Adrenal gland (tissue), 12 donors: ENCODE measurements around the gene FKRP. TPM values are rescaled to one million over a fixed set of nuclear protein-coding genes. Genes with fewer than 3 reads are reported as not detected.

Source experiments
- DNase-seq, 7 donors: peaks; one replicate each; pipeline ENCODE4 v3.0.0-alpha.2; 2019 to 2020
- H3K27ac ChIP-seq, 5 donors: fragments of 200-600 bp; sonication (generic) in 4 of 5; 1 replicate in 3 of 5; 2 replicates in 2 of 5; pipeline versions ENCODE4 v1.5.1 to v1.8.0; 2016 to 2020; ENCODE audit warnings: mild to moderate bottlenecking in 1 of 5
- H3K27me3 ChIP-seq: fragments of 200-600 bp; 2 replicates; pipeline ENCODE4 v1.8.0; 2021
- H3K36me3 ChIP-seq, 2 donors: fragments of 200-600 bp; replicated peaks in 1 of 2; 1 replicate in 1 of 2; 2 replicates in 1 of 2; pipeline versions ENCODE4 v1.5.1 to v1.8.0; 2018 to 2022
- H3K4me1 ChIP-seq, 2 donors: fragments of 200-600 bp; replicated peaks in 1 of 2; 1 replicate in 1 of 2; 2 replicates in 1 of 2; pipeline versions ENCODE4 v1.5.1 to v1.8.0; 2018 to 2021
- H3K4me3 ChIP-seq, 4 donors: fragments of 200-600 bp; sonication (generic) in 3 of 4; one replicate each; pipeline ENCODE4 v1.5.1; 2016 to 2018
- H3K9me3 ChIP-seq, 3 donors: fragments of 200-600 bp; sonication (generic) in 1 of 3; replicated peaks in 1 of 3; 1 replicate in 2 of 3; 2 replicates in 1 of 3; pipeline versions ENCODE4 v1.5.1 to v1.8.0; 2016 to 2021
- POLR2A ChIP-seq, 2 donors: fragments of 450-650 bp; IDR thresholded peaks; one replicate each; pipeline ENCODE4 v1.6.1; 2017; ENCODE audit warnings: antibody characterized with exemption in 2 of 2, mild to moderate bottlenecking in 2 of 2, moderate library complexity in 1 of 2
- WGBS, 4 donors: extraction: QIAGEN DNeasy Blood & Tissue Kit in 2 of 4; methylation state at CpG; one replicate each; pipeline versions ENCODE4 v1.1.5 to v1.1.7; 2013 to 2017; 5-methylcytosine and 5-hydroxymethylcytosine counted together
- intact Hi-C, 2 donors: fragments of 100-400 bp; cut with DNase I; formaldehyde crosslinking; loops; one replicate each; pipeline versions ENCODE4 v1.14.1 to v1.15.0; 2022 to 2023
- polyA plus RNA-seq, 3 donors: library from polyadenylated mRNA; stranded (reverse); fragments of 200-250 nt in 2 of 3; fragments of 350-450 nt in 1 of 3; fragmentation: Illumina TruSeq in 1 of 3; extraction: RNeasy Lipid Tissue Mini Kit (QIAGEN cat#74804) in 1 of 3; gene quantifications; one replicate each; pipeline ENCODE4 v1.2.3, GENCODE V29; 2013 to 2014
- total RNA-seq, 9 donors: library from RNA; depleted of rRNA in 4 of 9; stranded (reverse); fragments of >200 nt in 4 of 9; fragments of 120-200 nt in 1 of 9; fragmentation: NEBNext Ultra II Directional in 1 of 9; extraction: Animal tissue kit (Norgen Biotek cat#: 25700) in 1 of 9; gene quantifications; one replicate each; pipeline versions ENCODE4 v1.1.0 to v1.2.4, GENCODE V29; 2013 to 2023
- TF ChIP-seq, protein P1 (sequence below), 6 experiments: fragments of 450-650 bp in 4 of 6; fragments of 200-600 bp in 2 of 6; sonication (generic) in 1 of 6; IDR thresholded peaks; 1 replicate in 5 of 6; 2 replicates in 1 of 6; pipeline versions ENCODE4 v1.5.1 to v1.8.0; 2016 to 2021; ENCODE audit warnings: antibody characterized with exemption in 6 of 6, mild to moderate bottlenecking in 2 of 6, moderate library complexity in 1 of 6
- donor health status: healthy with polysubstance abuse.
- donor health status: Bipolar disorder and iron deficiency.
- donor health status: DM: yes; HTN: yes; CAD: no.
- donor health status: DM: no; HTN: no; CAD: no.
- donor health status: DM: no; HTN: no; CAD: no.
- donor health status: DM: yes; HTN: yes; CAD: no.

Gene FKRP
- total and polyA plus RNA-seq, 12 donors, result 5.5 to 31.2 (median 16.7) TPM

DNA sequence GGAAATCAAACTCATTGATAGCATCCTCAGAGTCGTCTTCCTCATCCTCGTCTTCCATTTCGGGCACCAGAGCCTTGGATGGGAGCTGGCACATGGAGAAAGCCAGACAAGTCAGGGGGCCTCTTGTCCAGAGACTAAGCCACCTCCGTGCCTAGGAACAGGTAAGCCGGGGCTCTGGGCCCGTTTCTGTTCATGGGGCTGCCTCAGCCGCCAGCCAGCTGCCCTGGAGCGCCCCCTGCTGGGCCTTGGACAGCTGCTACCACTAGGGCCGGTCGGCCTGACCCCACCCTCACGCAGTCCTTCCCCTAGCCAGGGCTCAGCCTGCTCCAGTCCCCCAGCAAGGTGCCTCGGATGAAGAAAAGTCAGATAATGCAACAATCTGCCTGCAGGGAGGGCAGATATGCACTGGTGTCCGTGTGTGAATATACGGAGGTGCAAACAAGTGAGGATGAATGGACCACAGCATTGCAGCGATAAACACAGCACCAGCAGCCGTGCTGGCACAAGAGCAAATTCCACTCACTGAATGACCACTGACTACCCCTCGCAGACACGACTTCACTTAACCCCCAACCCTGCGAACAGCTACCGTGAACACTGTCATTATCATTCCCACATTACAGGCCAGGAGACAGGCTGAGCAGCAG, 17.0 kb upstream of the FKRP start:
- Histone ChIP-seq H3K27me3 (no peaks in the 10 kb centered on the region), H3K9me3 (no peaks in the 10 kb centered on the region), H3K4me3 (no peak overlapping the region), H3K27ac (peak overlapping the region in 2 of 5 donors; percentile 51 to 63), H3K4me1 (peaks cover 15 to 50% of the 10 kb centered on the region in 2 donors), H3K36me3 (peaks cover 0 to 85% of the 10 kb centered on the region in 2 donors)
- 34 to 47% (median 43%) methylated on average over 13 to 20 of the region's 20 CpGs for WGBS, 4 donors
- peak; percentile 58 to 89 (median 77) for DNase-seq
- TF ChIP-seq, protein P1, sequence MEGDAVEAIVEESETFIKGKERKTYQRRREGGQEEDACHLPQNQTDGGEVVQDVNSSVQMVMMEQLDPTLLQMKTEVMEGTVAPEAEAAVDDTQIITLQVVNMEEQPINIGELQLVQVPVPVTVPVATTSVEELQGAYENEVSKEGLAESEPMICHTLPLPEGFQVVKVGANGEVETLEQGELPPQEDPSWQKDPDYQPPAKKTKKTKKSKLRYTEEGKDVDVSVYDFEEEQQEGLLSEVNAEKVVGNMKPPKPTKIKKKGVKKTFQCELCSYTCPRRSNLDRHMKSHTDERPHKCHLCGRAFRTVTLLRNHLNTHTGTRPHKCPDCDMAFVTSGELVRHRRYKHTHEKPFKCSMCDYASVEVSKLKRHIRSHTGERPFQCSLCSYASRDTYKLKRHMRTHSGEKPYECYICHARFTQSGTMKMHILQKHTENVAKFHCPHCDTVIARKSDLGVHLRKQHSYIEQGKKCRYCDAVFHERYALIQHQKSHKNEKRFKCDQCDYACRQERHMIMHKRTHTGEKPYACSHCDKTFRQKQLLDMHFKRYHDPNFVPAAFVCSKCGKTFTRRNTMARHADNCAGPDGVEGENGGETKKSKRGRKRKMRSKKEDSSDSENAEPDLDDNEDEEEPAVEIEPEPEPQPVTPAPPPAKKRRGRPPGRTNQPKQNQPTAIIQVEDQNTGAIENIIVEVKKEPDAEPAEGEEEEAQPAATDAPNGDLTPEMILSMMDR (IDR thresholded peaks at IDR 0.05), result peak; percentile 82 to 95 (median 88)
- TF ChIP-seq POLR2A (IDR thresholded peaks at IDR 0.05), result no peak
- intact Hi-C loops, result no loop called here

DNA sequence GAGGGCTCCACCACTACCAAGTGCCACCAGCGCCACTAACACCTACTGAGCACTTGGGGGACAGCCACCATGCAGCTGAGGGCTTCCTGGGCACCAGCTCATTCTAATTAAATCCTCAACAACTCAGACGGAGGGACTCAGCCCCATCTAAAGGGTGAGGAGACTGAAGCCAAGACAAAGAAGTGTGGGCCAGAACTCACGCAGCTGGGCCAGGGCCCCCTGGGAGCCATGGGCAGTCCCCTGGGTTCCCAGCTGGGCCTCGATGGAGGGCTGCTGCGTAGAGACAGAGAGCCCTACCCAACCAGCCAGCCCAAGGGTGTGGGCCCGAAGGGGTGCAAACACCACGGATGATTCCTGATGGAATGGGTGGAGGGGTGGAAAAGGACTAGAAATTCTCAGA, 16.2 kb upstream of the FKRP start:
- peaks cover 15 to 50% of the 10 kb centered on the region in 2 donors for H3K4me1 ChIP-seq
- no peak overlapping the region for H3K27ac ChIP-seq
- H3K4me3 ChIP-seq, result no peak overlapping the region
- peaks cover 0 to 84% of the 10 kb centered on the region in 2 donors for H3K36me3 ChIP-seq
- 90 to 93% (median 91%) methylated on average over 2 to 7 of the region's 7 CpGs for WGBS, 4 donors
- TF ChIP-seq POLR2A (IDR thresholded peaks at IDR 0.05), result no peak
- TF ChIP-seq, protein P1 (IDR thresholded peaks at IDR 0.05), result no peak
- DNase-seq, result no peak
- H3K9me3 ChIP-seq, result no peaks in the 10 kb centered on the region
- H3K27me3 ChIP-seq, result no peaks in the 10 kb centered on the region
- intact Hi-C loops, result no loop called here

DNA sequence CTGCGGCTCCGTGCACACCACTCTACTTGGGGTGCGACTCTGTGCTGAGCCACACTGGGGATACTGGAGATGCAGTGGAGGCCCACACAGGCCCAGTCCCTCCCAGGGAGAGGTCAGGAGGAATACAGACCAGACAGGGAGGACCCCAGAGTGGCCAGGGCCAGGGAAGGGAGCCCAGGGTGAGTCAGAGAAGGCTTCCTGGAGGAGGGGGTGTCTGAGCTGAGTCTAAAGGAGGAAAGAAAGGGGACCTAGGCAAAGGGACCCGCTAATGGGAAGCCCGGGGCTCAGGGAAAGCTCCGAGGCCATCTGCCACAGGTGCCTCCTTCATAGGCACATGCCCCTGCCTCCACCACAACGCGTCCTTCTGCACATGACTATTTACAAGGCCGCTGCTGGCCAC, 15.7 kb upstream of the FKRP start:
- no peaks in the 10 kb centered on the region for H3K27me3 ChIP-seq
- intact Hi-C loops, result no loop called here
- peaks cover 15 to 50% of the 10 kb centered on the region in 2 donors for H3K4me1 ChIP-seq
- H3K36me3 ChIP-seq, result peaks cover 0 to 79% of the 10 kb centered on the region in 2 donors
- TF ChIP-seq POLR2A (IDR thresholded peaks at IDR 0.05), result no peak
- TF ChIP-seq, protein P1 (IDR thresholded peaks at IDR 0.05), result no peak
- peak overlapping the region in 1 of 5 donors; percentile 8 for H3K27ac ChIP-seq
- no peak overlapping the region for H3K4me3 ChIP-seq
- DNase-seq, result peak in 1 of 7 donors; percentile 36
- WGBS, 4 donors, result 80 to 96% (median 85%) methylated on average over 8 to 9 of the region's 9 CpGs
- no peaks in the 10 kb centered on the region for H3K9me3 ChIP-seq

DNA sequence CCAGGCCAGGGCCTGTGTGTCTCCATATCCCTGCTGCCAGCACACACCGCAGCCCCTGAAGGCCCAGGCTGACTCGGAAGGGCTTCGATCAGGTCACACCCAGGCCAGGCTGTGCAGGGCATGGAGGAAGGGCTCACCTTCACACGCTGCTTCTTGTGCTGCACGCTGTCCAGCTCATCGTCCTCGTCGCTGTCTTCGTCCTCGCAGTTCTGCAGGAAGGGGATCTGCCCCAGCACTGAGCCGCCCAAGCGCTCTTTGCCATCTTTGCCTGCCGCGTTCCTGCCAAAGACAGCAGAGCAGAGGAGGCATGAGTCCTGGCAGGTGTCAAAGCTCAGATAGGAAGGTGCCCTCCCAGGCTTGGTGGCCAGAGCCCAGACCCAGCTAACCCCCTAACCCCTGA, 15.3 kb upstream of the FKRP start:
- intact Hi-C loops, result no loop called here
- H3K27ac ChIP-seq, result peak overlapping the region in 3 of 5 donors; percentile 8 to 76 (median 45)

More for the DNA sequence above, 15.3 kb upstream of the FKRP start:
- Histone ChIP-seq H3K4me1 (peaks cover 15 to 50% of the 10 kb centered on the region in 2 donors), H3K27me3 (no peaks in the 10 kb centered on the region), H3K36me3 (peaks cover 0 to 75% of the 10 kb centered on the region in 2 donors), H3K4me3 (no peak overlapping the region), H3K9me3 (no peaks in the 10 kb centered on the region)
- TF ChIP-seq, protein P1 (IDR thresholded peaks at IDR 0.05), result no peak
- no peak for TF ChIP-seq POLR2A (IDR thresholded peaks at IDR 0.05)
- DNase-seq, result no peak
- 79 to 86% (median 84%) methylated on average over 9 to 14 of the region's 14 CpGs for WGBS, 4 donors
